ENCODE data around the gene RPS8. TPM values are rescaled to one million over a fixed set of nuclear protein-coding genes. Genes with fewer than 3 reads are reported as not detected.

RPS8 gene
- total RNA-seq, 1 experiment from 2014 or later: 1,087 TPM

- no peak for TF ChIP-seq POLR2AphosphoS5 (IDR thresholded peaks at IDR 0.05; ENCODE audit: low read depth, low read length)
- TF ChIP-seq TCF7L2 (IDR thresholded peaks at IDR 0.05; ENCODE audit: low read depth, low read length): no peak
- TF ChIP-seq, protein P1, sequence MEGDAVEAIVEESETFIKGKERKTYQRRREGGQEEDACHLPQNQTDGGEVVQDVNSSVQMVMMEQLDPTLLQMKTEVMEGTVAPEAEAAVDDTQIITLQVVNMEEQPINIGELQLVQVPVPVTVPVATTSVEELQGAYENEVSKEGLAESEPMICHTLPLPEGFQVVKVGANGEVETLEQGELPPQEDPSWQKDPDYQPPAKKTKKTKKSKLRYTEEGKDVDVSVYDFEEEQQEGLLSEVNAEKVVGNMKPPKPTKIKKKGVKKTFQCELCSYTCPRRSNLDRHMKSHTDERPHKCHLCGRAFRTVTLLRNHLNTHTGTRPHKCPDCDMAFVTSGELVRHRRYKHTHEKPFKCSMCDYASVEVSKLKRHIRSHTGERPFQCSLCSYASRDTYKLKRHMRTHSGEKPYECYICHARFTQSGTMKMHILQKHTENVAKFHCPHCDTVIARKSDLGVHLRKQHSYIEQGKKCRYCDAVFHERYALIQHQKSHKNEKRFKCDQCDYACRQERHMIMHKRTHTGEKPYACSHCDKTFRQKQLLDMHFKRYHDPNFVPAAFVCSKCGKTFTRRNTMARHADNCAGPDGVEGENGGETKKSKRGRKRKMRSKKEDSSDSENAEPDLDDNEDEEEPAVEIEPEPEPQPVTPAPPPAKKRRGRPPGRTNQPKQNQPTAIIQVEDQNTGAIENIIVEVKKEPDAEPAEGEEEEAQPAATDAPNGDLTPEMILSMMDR (IDR thresholded peaks at IDR 0.05): no peak
- TF ChIP-seq SIN3A (IDR thresholded peaks at IDR 0.05; ENCODE audit: borderline replicate concordance, insufficient read depth, low read depth, low read length): no peak
- TF ChIP-seq, protein P2, sequence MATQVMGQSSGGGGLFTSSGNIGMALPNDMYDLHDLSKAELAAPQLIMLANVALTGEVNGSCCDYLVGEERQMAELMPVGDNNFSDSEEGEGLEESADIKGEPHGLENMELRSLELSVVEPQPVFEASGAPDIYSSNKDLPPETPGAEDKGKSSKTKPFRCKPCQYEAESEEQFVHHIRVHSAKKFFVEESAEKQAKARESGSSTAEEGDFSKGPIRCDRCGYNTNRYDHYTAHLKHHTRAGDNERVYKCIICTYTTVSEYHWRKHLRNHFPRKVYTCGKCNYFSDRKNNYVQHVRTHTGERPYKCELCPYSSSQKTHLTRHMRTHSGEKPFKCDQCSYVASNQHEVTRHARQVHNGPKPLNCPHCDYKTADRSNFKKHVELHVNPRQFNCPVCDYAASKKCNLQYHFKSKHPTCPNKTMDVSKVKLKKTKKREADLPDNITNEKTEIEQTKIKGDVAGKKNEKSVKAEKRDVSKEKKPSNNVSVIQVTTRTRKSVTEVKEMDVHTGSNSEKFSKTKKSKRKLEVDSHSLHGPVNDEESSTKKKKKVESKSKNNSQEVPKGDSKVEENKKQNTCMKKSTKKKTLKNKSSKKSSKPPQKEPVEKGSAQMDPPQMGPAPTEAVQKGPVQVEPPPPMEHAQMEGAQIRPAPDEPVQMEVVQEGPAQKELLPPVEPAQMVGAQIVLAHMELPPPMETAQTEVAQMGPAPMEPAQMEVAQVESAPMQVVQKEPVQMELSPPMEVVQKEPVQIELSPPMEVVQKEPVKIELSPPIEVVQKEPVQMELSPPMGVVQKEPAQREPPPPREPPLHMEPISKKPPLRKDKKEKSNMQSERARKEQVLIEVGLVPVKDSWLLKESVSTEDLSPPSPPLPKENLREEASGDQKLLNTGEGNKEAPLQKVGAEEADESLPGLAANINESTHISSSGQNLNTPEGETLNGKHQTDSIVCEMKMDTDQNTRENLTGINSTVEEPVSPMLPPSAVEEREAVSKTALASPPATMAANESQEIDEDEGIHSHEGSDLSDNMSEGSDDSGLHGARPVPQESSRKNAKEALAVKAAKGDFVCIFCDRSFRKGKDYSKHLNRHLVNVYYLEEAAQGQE (IDR thresholded peaks at IDR 0.05; ENCODE audit: insufficient read depth in 1 of 2, low read depth in 2 of 2, low read length in 1 of 2): no peak
- CTCF ChIA-PET: no interaction called here
- Histone ChIP-seq H3K27me3 (ENCODE audit: control insufficient read depth, insufficient read depth, low read length) (no peaks in the 10 kb centered on the region), H3K9me3 (ENCODE audit: control insufficient read depth, insufficient read depth, low read depth, low read length) (no peaks in the 10 kb centered on the region), H3K4me3 (ENCODE audit: low read depth in 2 of 2, low read length in 2 of 2) (no peak overlapping the region), H3K4me1 (ENCODE audit: control insufficient read depth, insufficient read depth, low read length) (no peaks in the 10 kb centered on the region), H3K36me3 (ENCODE audit: control insufficient read depth, insufficient read depth, low read length) (no peaks in the 10 kb centered on the region), H3K27ac (ENCODE audit: low read length) (no peak overlapping the region)
- POLR2A ChIA-PET: interaction anchor here (0.6 kb wide), 2 partner anchors 97 to 1532 kb away, joined by 3 read pairs; partner anchors contain the start of gene RNU5D-1
- in situ Hi-C loops (cut with HindIII; ENCODE audit: low pct_unique_long_range_greater_than_20kb, low sequenced_read_pairs) (no loop called here), intact Hi-C loops (cut with micrococcal nuclease; ENCODE audit: unreplicated experiment) (no loop called here)
- DNase-seq (ENCODE audit: low read depth, low spot score): no peak
- BruUV-seq (replicated peaks): no TSS peak
- no peak for ATAC-seq
Observed at GRCh38 chr1:44827197-44828002, 52.1 kb downstream of the RPS8 start.

DNA sequence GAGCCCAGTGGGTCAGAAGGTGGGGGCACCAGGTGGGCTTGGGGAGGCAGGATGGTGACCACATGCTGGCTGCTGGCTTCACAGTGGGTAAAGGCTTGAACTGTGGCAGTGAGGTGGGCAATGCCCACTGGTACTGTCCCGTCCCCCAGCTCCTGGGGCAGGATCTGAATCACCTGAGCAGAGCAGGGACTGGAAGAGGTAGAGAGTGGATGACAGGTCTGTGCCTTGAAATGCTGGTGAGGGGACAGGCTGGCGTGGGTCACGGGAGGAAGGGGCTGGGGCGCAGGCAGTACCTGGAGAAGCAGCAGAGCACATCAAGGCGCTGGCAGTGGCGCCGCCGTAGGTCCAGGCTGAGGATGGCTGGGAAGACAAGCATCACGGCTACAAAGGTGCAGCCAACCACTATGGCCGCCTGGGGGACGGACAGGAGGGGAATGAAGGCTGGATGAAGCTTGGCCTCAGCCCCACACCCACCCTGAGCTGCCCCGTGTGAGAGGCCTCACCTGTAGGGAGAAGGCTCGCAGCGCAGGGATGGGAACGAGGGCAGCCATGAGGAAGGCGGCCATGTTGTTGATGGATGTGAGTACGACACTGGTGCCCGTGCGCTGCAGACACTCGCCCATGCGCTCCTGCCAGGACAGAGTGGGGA, 52.8 kb downstream of the RPS8 start:
- BruUV-seq (replicated peaks): no TSS peak
- H3K27ac ChIP-seq (ENCODE audit: low read length): no peak overlapping the region
- H3K4me1 ChIP-seq (ENCODE audit: control insufficient read depth, insufficient read depth, low read length): no peaks in the 10 kb centered on the region
- H3K27me3 ChIP-seq (ENCODE audit: control insufficient read depth, insufficient read depth, low read length): no peaks in the 10 kb centered on the region
- ATAC-seq: no peak
- H3K36me3 ChIP-seq (ENCODE audit: control insufficient read depth, insufficient read depth, low read length): no peaks in the 10 kb centered on the region
- no peaks in the 10 kb centered on the region for H3K9me3 ChIP-seq (ENCODE audit: control insufficient read depth, insufficient read depth, low read depth, low read length)
- no peak for TF ChIP-seq POLR2AphosphoS5 (IDR thresholded peaks at IDR 0.05; ENCODE audit: low read depth, low read length)
- TF ChIP-seq SIN3A (IDR thresholded peaks at IDR 0.05; ENCODE audit: borderline replicate concordance, insufficient read depth, low read depth, low read length): no peak
- TF ChIP-seq, protein P1 (IDR thresholded peaks at IDR 0.05): no peak
- no peak for TF ChIP-seq TCF7L2 (IDR thresholded peaks at IDR 0.05; ENCODE audit: low read depth, low read length)
- TF ChIP-seq, protein P2 (IDR thresholded peaks at IDR 0.05; ENCODE audit: insufficient read depth in 1 of 2, low read depth in 2 of 2, low read length in 1 of 2): no peak
- POLR2A ChIA-PET: no interaction called here
- in situ Hi-C loops (cut with HindIII; ENCODE audit: low pct_unique_long_range_greater_than_20kb, low sequenced_read_pairs): no loop called here
- H3K4me3 ChIP-seq (ENCODE audit: low read depth in 2 of 2, low read length in 2 of 2): no peak overlapping the region
- CTCF ChIA-PET: interaction anchor here (0.5 kb wide), 1 partner anchor 114 kb away, joined by 4 read pairs; no protein-coding TSS in a partner anchor
- DNase-seq (ENCODE audit: low read depth, low spot score): no peak
- intact Hi-C loops (cut with micrococcal nuclease; ENCODE audit: unreplicated experiment): no loop called here

Measured in Panc1 (cell line).